GM12878 (cell line): ENCODE measurements around the gene PDIK1L.

Source experiments
- ATF3 ChIP-seq: IDR thresholded peaks from 2 replicates; pipeline ENCODE4 v1.6.1; 2011; ENCODE audit warnings: low read depth, mild to moderate bottlenecking, low read length, moderate library complexity, borderline replicate concordance; ENCODE audit errors: extremely low read depth
- CTCF ChIP-seq, 3 experiments: IDR thresholded peaks in 2 of 3; conservative IDR thresholded peaks in 1 of 3; 2 replicates each; pipeline ENCODE4 v1.5.1; 2011; ENCODE audit warnings: low read depth in 3 of 3, low read length in 3 of 3, mild to moderate bottlenecking in 3 of 3, control low read depth in 2 of 3, moderate library complexity in 2 of 3, inconsistent platforms in 1 of 3, mixed read lengths in 1 of 3; ENCODE audit not compliant: control insufficient read depth in 2 of 3, insufficient read depth in 1 of 3; ENCODE audit errors: extremely low read depth in 1 of 3
- EP300 ChIP-seq, 2 experiments: fragments of 150-350 bp in 1 of 2; IDR thresholded peaks; 2 replicates each; pipeline ENCODE4 v1.6.1; 2011 to 2012; ENCODE audit warnings: low read depth in 2 of 2, low read length in 2 of 2, borderline replicate concordance in 1 of 2, improper control_type of control experiment in 1 of 2, inconsistent platforms in 1 of 2; ENCODE audit not compliant: control insufficient read depth in 1 of 2
- HDAC2 ChIP-seq: fragments of 200-600 bp; sonication (generic); IDR thresholded peaks from 2 replicates; pipeline ENCODE4 v1.6.1; 2017
- JUND ChIP-seq: IDR thresholded peaks from 2 replicates; pipeline ENCODE4 v1.6.1; 2012; ENCODE audit warnings: low read depth, mild to moderate bottlenecking, low read length, improper control_type of control experiment, moderate library complexity
- NFXL1 ChIP-seq: fragments of 450-650 bp; IDR thresholded peaks from 2 replicates; pipeline ENCODE4 v1.6.1; 2017; ENCODE audit warnings: antibody characterized with exemption, mild to moderate bottlenecking, borderline replicate concordance
- PBX3 ChIP-seq: IDR thresholded peaks from 2 replicates; pipeline ENCODE4 v1.6.1; 2011; ENCODE audit warnings: mild to moderate bottlenecking, low read depth, low read length, moderate library complexity; ENCODE audit not compliant: insufficient replicate concordance
- POLR2A ChIP-seq: IDR thresholded peaks from 2 replicates; pipeline ENCODE4 v1.6.1; 2011; ENCODE audit warnings: low read depth, mild to moderate bottlenecking, low read length
- POLR2AphosphoS5 ChIP-seq: IDR thresholded peaks from 2 replicates; pipeline ENCODE4 v1.6.1; 2011; ENCODE audit warnings: mild to moderate bottlenecking, low read length, inconsistent platforms
- SMAD1 ChIP-seq: fragments of 450-650 bp; IDR thresholded peaks from 2 replicates; pipeline ENCODE4 v1.6.1; 2018; ENCODE audit warnings: mild to moderate bottlenecking, low read depth; ENCODE audit not compliant: partially characterized antibody
- SUPT20H ChIP-seq: IDR thresholded peaks from 2 replicates; pipeline ENCODE4 v1.6.1; 2011; ENCODE audit warnings: low read depth, mild to moderate bottlenecking, low read length, moderate library complexity, borderline replicate concordance; ENCODE audit not compliant: control insufficient read depth
- ZNF207 ChIP-seq: fragments of 450-650 bp; IDR thresholded peaks from 2 replicates; pipeline ENCODE4 v1.6.1; 2014; ENCODE audit warnings: antibody characterized with exemption, mild to moderate bottlenecking, borderline replicate concordance

GRCh38 chr1:26154750-26155149 lies 43.1 kb downstream of the PDIK1L start:
- TF ChIP-seq SMAD1 = no peak
- TF ChIP-seq EP300 (IDR thresholded peaks at IDR 0.05; ENCODE audit: borderline replicate concordance in 1 of 2, control insufficient read depth in 1 of 2, low read depth in 2 of 2, low read length in 2 of 2) = no peak
- TF ChIP-seq NFXL1 = no peak
- no peak for TF ChIP-seq PBX3
- TF ChIP-seq HDAC2 = no peak
- no peak for TF ChIP-seq POLR2A
- no peak for TF ChIP-seq JUND
- no peak for TF ChIP-seq ATF3
- TF ChIP-seq CTCF (IDR thresholded peaks at IDR 0.05 in 2 of 3, conservative IDR thresholded peaks at IDR 0.05 in 1 of 3; ENCODE audit: control insufficient read depth in 2 of 3, extremely low read depth in 1 of 3, insufficient read depth in 1 of 3, low read depth in 3 of 3, low read length in 3 of 3) = no peak
- TF ChIP-seq SUPT20H = no peak
- TF ChIP-seq ZNF207 = no peak
- no peak for TF ChIP-seq POLR2AphosphoS5
